ENCODE results near the gene VSIG2.

- TF ChIP-seq FOXM1 (IDR thresholded peaks at IDR 0.05; ENCODE audit: borderline replicate concordance, low read depth) (no peak), TAF1 (IDR thresholded peaks at IDR 0.05; ENCODE audit: low read depth) (no peak), YY1 (IDR thresholded peaks at IDR 0.05; ENCODE audit: low read depth) (no peak), REST (IDR thresholded peaks at IDR 0.05; ENCODE audit: low read depth) (no peak), RAD21 (IDR thresholded peaks at IDR 0.05; ENCODE audit: low read depth) (no peak)
Observed at GRCh38 chr11:124756033-124756752, 4.1 kb upstream of the VSIG2 start.

Data from Ishikawa (cell line).